Measurements from ENCODE around the gene PDE1C.

The PDE1C gene

GRCh38 chr7:31763548-31763947, 306.7 kb downstream of the PDE1C start:
- Mint-ChIP-seq H3K36me3 (ENCODE audit: low read depth) (no peaks in the 10 kb centered on the region), H3K9me3 (no peaks in the 10 kb centered on the region), H3K27ac (no peak overlapping the region), H3K4me1 (no peaks in the 10 kb centered on the region), H3K4me3 (no peak overlapping the region), H3K27me3 (ENCODE audit: low read depth) (peaks cover 3% of the 10 kb centered on the region)
- TF ChIP-seq CTCF (IDR thresholded peaks at IDR 0.05; ENCODE audit: unreplicated experiment in 3 of 3) = peak in 1 of 3 experiments; percentile 16

- peaks cover 3% of the 10 kb centered on the region for H3K9me3 Mint-ChIP-seq
Observed at GRCh38 chr7:31761646-31762045, 308.6 kb downstream of the PDE1C start.

GRCh38 chr7:31758755-31759154, 311.5 kb downstream of the PDE1C start:
- H3K27ac Mint-ChIP-seq = no peak overlapping the region
- peaks cover 3% of the 10 kb centered on the region for H3K27me3 Mint-ChIP-seq (ENCODE audit: low read depth)
- H3K9me3 Mint-ChIP-seq = peaks cover 6% of the 10 kb centered on the region
- H3K4me1 Mint-ChIP-seq = no peaks in the 10 kb centered on the region
- TF ChIP-seq CTCF (IDR thresholded peaks at IDR 0.05; ENCODE audit: unreplicated experiment in 3 of 3) = no peak
- no peaks in the 10 kb centered on the region for H3K36me3 Mint-ChIP-seq (ENCODE audit: low read depth)
- no peak overlapping the region for H3K4me3 Mint-ChIP-seq

More at GRCh38 chr7:31761646-31762045, 308.6 kb downstream of the PDE1C start:
- Mint-ChIP-seq H3K4me1 (no peaks in the 10 kb centered on the region), H3K36me3 (ENCODE audit: low read depth) (no peaks in the 10 kb centered on the region), H3K27me3 (ENCODE audit: low read depth) (peaks cover 3% of the 10 kb centered on the region), H3K27ac (no peak overlapping the region), H3K4me3 (no peak overlapping the region)
- TF ChIP-seq CTCF (IDR thresholded peaks at IDR 0.05; ENCODE audit: unreplicated experiment in 3 of 3) = no peak

- no peaks in the 10 kb centered on the region for H3K4me1 Mint-ChIP-seq
- no peak overlapping the region for H3K27ac Mint-ChIP-seq
- no peak for TF ChIP-seq CTCF (IDR thresholded peaks at IDR 0.05; ENCODE audit: unreplicated experiment in 3 of 3)
- no peak overlapping the region for H3K4me3 Mint-ChIP-seq
- H3K9me3 Mint-ChIP-seq = peaks cover 3% of the 10 kb centered on the region
- no peaks in the 10 kb centered on the region for H3K36me3 Mint-ChIP-seq (ENCODE audit: low read depth)
- no peaks in the 10 kb centered on the region for H3K27me3 Mint-ChIP-seq (ENCODE audit: low read depth)
Observed at GRCh38 chr7:31751726-31752125, 318.5 kb downstream of the PDE1C start.

GRCh38 chr7:31748084-31748483, 322.1 kb downstream of the PDE1C start:
- Mint-ChIP-seq H3K4me1 (no peaks in the 10 kb centered on the region), H3K36me3 (ENCODE audit: low read depth) (no peaks in the 10 kb centered on the region), H3K27me3 (ENCODE audit: low read depth) (peaks cover 3% of the 10 kb centered on the region), H3K9me3 (no peaks in the 10 kb centered on the region), H3K27ac (no peak overlapping the region), H3K4me3 (no peak overlapping the region)
- no peak for TF ChIP-seq CTCF (IDR thresholded peaks at IDR 0.05; ENCODE audit: unreplicated experiment in 3 of 3)

GRCh38 chr7:31747553-31747952, 322.7 kb downstream of the PDE1C start:
- H3K27me3 Mint-ChIP-seq (ENCODE audit: low read depth) = peaks cover 8% of the 10 kb centered on the region
- no peaks in the 10 kb centered on the region for H3K4me1 Mint-ChIP-seq
- H3K27ac Mint-ChIP-seq = no peak overlapping the region
- no peaks in the 10 kb centered on the region for H3K9me3 Mint-ChIP-seq
- H3K36me3 Mint-ChIP-seq (ENCODE audit: low read depth) = no peaks in the 10 kb centered on the region
- no peak overlapping the region for H3K4me3 Mint-ChIP-seq
- no peak for TF ChIP-seq CTCF (IDR thresholded peaks at IDR 0.05; ENCODE audit: unreplicated experiment in 3 of 3)

Data from nephron (organoid).